ENCODE data around the gene SH3RF3. TPM values are rescaled to one million over a fixed set of nuclear protein-coding genes. Genes with fewer than 3 reads are reported as not detected.
A peak's percentile ranks its signal among the peaks of the same experiment; 100 is the strongest.

The SH3RF3 gene
- total RNA-seq, 2 donors from 2014 or later: 1.0 to 1.7 TPM

DNA sequence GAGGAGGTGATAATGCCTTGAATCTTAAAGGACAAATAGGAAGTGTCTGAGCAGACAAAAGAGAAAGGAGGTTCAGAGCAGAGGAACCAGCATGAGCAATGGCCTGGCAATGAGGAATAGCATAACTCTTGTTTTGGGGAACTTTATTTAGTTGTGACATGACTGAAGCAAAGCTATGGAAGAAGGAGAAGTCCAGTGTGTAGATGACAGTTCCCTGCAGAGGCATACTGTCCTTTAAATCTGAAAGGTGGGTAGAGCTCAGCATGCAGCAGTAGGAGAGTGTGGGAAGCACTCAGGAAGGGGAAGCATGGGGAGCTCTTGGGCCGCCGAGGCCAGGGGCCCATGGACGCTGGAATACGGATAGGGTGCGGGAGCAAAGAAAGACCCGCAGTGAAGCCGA, 311.0 kb downstream of the SH3RF3 start:
- H3K27ac Mint-ChIP-seq: no peak overlapping the region
- H3K36me3 Mint-ChIP-seq: peaks cover 39 to 44% of the 10 kb centered on the region in 2 donors
- DNase-seq (ENCODE audit: low spot score in 2 of 2): no peak
- peaks cover 34 to 42% of the 10 kb centered on the region in 2 donors for H3K9me3 Mint-ChIP-seq
- ATAC-seq: no peak

DNA sequence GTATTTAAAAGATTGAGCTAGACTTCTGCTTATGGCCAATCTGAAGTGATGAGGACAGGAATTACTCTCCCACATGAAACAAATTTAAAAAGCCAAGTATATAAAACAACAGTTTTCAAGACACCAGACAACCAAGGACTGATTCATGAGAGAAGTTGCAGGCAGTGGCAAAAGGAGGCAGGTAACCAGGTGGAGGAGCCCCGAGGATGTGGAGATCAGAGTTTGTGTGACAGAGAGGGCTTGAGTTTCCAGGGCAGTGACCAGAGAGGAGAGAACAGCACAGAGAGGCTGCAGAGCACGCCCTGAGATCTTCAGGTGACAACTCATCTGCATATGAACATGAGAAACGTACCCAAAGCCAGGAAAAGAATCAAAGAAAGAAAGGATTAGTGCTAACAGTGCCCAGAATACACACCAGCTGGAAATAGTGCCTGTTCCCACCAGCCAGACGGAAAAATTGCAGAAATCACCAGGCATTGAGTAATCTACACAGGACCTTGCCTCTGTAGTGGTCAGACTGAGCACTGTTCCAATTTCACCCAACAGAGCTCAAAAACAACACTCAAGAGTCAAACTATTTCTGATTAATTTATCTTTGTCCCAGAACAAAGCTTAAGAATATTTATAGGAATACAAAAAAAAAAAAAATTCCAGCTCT, 311.6 kb downstream of the SH3RF3 start:
- H3K27ac Mint-ChIP-seq: no peak overlapping the region
- ATAC-seq (no peak), DNase-seq (ENCODE audit: low spot score in 2 of 2) (no peak)
- peaks cover 39 to 48% of the 10 kb centered on the region in 2 donors for H3K36me3 Mint-ChIP-seq
- peaks cover 35 to 46% of the 10 kb centered on the region in 2 donors for H3K9me3 Mint-ChIP-seq

DNA sequence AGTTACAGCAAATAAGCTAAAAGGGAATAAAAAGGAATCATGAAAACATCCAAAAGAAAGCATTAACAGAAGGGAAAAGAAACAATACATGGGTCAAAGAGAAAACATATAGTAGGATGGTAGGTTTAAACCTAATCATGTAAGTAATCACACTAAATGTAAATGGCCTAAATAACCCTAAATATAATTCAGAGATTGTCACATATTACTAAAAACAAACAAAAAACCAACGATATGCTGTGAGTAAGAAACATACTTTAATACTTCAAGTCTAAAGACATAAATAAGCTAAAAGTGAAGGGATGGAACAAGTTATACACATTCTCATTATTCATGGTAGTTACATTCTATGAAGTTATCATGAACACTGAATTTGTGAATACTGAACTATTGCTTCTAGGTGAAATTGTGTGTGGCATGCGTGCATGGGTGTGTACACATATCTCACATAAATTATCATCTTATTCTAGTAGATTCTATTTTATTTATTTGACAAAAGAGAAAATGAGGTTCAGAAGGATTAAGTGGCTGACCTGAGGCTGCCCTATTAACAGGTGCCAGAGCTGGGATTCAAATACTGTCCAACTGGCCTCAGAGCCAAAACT, 313.8 kb downstream of the SH3RF3 start:
- Mint-ChIP-seq H3K9me3 (peaks cover 35 to 46% of the 10 kb centered on the region in 2 donors), H3K36me3 (peaks cover 39 to 48% of the 10 kb centered on the region in 2 donors), H3K27ac (no peak overlapping the region)
- ATAC-seq: no peak
- no peak for DNase-seq (ENCODE audit: low spot score in 2 of 2)

DNA sequence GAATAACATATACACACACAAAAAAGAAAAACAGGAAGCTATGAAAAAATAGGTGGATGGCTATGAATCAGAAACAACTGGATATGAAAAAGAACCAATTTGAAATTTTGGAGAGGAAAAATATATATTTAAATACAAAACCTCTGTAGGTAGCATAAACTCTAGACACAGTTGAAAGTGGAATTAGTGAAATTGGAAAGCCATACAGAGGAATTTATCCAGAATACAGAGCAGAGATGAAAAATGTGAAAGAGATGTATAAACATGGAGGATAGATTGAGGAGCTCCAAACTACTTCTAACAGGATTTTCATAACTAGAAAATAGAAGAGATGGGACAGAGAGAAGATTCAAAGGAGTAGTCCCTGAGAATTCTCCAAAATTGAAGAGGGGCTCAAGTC, 315.9 kb downstream of the SH3RF3 start:
- ATAC-seq: no peak
- no peak for DNase-seq (ENCODE audit: low spot score in 2 of 2)
- H3K27ac Mint-ChIP-seq: no peak overlapping the region
- H3K36me3 Mint-ChIP-seq: peaks cover 25 to 37% of the 10 kb centered on the region in 2 donors
- peaks cover 27 to 42% of the 10 kb centered on the region in 2 donors for H3K9me3 Mint-ChIP-seq

DNA sequence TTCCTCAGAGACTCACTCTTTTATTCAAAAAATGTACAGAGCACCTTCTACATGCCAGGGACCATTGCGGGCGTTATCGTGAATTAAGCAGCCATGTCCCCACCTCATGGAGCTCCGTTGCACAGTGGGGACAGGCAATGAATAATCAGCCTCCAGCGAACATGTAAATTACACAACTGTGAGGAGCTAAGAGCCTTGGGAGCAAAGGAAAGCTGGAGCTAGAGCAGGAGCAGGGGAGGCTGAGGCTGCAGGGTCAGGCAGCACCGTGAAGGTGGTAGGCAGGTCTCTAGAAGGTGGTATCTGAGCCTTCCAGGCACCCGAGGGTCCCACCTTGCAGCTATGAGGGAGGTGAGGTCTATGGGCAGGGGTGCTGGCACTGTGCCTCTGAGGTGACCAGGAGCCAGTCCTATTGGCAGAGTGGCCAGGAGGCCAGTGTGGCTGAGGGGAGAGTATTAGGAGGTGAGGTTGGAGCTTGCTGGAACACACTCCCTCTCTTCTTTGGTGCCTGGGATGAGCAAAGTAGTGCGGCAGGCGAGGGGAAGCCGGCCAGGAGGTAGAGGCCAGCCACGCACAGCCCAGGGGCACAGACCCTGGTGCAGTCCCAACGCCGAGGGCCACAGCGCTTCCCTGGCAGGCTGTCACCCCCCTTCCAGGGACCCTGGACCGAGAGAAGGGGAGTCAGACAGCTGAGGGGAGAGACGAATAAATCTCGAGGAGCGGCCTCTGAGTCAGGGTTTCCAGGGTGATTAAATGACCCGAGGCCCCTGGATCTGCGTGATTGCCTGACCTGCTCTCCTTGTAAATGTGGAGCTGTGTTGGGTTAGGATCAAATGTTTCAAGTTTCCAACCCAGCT, 317.5 kb downstream of the SH3RF3 start:
- peaks cover 13 to 28% of the 10 kb centered on the region in 2 donors for H3K9me3 Mint-ChIP-seq
- ATAC-seq (no peak), DNase-seq (ENCODE audit: low spot score in 2 of 2) (no peak)
- peaks cover 9 to 21% of the 10 kb centered on the region in 2 donors for H3K36me3 Mint-ChIP-seq
- peak overlapping the region in 1 of 2 donors; percentile 40 for H3K27ac Mint-ChIP-seq

DNA sequence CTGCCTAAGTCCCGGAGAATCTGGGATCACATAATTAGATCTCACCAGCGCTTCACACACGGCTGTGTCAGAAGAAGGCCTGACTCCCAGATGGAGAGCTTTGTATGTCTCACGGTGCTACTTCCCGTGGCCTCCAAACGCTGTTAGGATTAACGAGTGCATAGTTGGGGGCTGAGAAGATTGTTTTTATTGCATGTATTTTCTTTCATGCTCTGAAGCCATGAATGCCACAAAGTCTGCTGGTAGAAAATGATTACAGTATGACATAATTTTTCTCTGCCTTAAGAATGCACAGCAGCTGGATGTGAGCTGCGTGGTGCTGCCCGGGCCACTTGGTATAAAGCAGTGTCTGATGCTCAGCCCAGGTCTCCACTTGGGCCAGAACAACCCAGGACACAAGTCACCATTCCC, 318.3 kb downstream of the SH3RF3 start:
- DNase-seq (ENCODE audit: low spot score in 2 of 2): no peak

DNA sequence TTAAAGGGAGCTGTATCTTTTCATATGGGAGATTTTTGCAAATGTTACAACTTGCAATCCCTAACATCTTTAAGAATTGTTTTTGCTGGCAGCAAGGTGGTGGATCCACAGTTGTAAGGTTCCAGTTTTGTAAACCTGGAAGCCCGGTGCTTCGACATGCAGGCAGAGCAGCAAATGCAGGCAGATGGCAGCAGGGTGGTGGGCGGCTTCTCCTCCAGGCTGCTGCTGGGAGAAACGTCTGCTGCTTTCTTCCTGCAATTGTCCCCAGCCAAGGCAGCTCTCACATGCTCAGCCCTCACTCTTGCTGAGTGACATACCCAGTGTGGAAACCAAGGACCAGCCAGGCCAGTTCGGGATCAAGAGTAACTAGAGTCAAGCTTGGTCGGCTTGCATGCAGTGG, 318.8 kb downstream of the SH3RF3 start:
- Mint-ChIP-seq H3K9me3 (peaks cover 7 to 19% of the 10 kb centered on the region in 2 donors), H3K27ac (no peak overlapping the region), H3K36me3 (peaks cover 7 to 18% of the 10 kb centered on the region in 2 donors)
- ATAC-seq: no peak
- DNase-seq (ENCODE audit: low spot score in 2 of 2): no peak

More for the DNA sequence above, 318.3 kb downstream of the SH3RF3 start:
- Mint-ChIP-seq H3K27ac (no peak overlapping the region), H3K9me3 (peaks cover 11 to 24% of the 10 kb centered on the region in 2 donors), H3K36me3 (peaks cover 7 to 18% of the 10 kb centered on the region in 2 donors)
- ATAC-seq: no peak

DNA sequence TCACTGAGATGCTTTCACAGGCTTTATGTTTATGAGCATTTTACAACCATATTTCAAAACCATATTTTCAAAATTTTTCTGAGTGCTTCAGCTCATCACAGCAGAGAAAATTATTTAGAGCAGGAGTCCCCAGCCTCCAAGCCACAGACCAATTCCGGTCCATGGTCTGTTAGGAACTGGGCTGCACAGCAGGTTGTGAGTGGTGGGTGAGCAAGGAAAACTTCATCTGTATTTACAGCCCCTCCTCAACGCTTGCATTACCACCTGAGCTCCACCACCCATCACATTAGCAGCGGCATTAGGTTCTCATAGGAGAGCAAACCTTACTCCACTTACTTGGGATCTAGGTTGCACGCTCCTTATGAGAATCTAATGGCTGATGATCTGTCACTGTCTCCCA, 319.2 kb downstream of the SH3RF3 start:
- Mint-ChIP-seq H3K36me3 (peaks cover 7 to 18% of the 10 kb centered on the region in 2 donors), H3K27ac (no peak overlapping the region), H3K9me3 (peaks cover 7 to 17% of the 10 kb centered on the region in 2 donors)
- ATAC-seq (no peak), DNase-seq (ENCODE audit: low spot score in 2 of 2) (no peak)

DNA sequence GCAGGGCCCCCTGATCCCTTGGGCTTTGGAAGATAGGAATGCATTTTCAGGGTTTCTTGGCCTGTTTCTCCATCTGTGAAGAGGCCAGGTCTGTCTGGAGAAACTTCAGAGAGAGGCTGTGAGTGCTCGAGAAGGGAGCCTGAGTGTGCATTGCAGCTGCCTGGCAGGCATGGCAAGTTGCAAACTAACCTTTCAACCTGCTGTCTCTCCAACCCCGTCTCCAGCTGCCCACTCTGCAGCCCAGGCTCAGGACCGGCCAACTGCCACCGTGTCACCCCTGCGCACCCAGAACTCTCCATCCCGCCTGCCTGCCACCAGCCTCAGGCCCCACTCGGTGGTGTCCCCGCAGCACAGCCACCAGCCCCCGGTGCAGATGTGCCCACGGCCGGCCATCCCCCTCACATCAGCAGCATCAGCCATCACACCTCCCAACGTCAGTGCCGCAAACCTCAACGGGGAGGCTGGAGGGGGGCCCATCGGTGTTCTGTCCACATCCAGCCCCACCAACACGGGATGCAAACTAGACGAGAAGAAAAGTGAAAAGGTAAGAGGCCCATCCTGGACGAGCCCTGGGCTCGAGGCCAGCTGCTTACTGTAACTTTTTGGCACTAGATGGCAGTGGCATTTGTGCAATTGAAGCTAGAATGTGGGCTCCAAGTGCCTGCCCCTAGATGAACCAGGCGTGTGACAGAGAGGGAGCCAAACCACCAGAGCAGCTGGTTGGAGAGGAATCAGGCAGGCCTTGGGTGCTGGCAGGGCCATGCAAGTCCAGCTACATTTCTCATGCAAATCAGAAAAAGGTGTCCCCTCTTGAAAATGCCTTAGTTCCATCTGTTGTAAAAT, 320.2 kb downstream of the SH3RF3 start:
- no peak for DNase-seq (ENCODE audit: low spot score in 2 of 2)
- H3K27ac Mint-ChIP-seq: no peak overlapping the region
- H3K36me3 Mint-ChIP-seq: peaks cover 7 to 12% of the 10 kb centered on the region in 2 donors
- peaks cover 7 to 11% of the 10 kb centered on the region in 2 donors for H3K9me3 Mint-ChIP-seq
- ATAC-seq: no peak

DNA sequence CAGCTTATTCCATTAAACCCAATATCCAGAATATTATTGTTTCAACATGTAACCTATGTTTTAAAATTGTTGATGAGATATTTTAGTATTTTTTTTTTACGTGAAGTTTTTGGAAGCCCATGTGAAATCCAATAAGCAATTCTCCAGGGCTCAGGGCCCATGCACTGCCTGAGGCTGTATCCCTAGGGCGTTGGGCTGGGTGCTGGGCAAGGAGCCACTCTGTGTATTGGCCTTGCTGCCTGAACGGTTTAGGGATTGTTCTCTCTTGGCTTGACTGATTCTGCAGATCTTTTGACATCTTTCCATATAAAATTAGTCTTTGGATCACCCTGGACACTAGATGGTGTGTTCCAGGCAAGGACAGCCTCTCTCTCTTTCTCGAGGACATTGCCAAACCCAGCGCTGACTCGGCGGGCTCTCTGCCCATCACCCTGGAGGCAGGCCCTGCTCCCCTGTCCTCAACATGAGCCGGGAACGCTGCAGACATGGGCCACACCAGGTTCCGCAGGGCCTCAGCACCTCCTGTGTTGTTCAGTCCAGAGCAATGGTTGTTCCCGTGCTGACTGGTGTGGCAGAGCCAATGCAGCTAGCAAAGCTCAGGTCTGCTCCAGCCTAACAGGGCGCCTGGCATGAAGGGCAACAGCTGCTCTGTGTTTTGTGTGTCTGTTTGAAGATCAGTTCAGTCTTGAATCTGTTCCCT, 321.7 kb downstream of the SH3RF3 start:
- no peak for ATAC-seq
- no peaks in the 10 kb centered on the region for H3K9me3 Mint-ChIP-seq
- peak overlapping the region in 1 of 2 donors; percentile 22 for H3K27ac Mint-ChIP-seq
- peak in 1 of 2 donors; percentile 31 for DNase-seq (ENCODE audit: low spot score in 2 of 2)
- H3K36me3 Mint-ChIP-seq: no peaks in the 10 kb centered on the region

DNA sequence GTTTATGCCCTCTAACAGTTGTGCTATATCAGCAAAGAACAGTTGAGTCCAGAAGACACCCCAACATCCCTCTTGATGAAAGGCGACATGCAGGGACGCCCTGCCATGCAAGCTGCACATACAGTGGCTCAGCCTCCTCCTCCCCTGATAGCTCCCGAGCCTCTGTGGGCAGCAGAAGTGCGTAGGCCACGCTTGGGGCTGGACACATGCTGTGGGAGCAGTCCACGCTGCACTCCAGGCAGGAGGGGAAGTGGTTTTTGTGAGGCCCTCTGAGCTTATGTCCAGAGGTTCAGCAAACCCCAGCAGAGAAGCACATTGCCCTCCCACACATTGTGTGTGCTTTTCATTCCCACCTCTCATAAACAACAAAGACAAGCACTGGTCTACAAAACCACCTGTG, 322.7 kb downstream of the SH3RF3 start:
- DNase-seq (ENCODE audit: low spot score in 2 of 2) (peak in 1 of 2 donors; percentile 34), ATAC-seq (no peak)
- H3K27ac Mint-ChIP-seq: no peak overlapping the region
- H3K9me3 Mint-ChIP-seq: no peaks in the 10 kb centered on the region
- no peaks in the 10 kb centered on the region for H3K36me3 Mint-ChIP-seq

DNA sequence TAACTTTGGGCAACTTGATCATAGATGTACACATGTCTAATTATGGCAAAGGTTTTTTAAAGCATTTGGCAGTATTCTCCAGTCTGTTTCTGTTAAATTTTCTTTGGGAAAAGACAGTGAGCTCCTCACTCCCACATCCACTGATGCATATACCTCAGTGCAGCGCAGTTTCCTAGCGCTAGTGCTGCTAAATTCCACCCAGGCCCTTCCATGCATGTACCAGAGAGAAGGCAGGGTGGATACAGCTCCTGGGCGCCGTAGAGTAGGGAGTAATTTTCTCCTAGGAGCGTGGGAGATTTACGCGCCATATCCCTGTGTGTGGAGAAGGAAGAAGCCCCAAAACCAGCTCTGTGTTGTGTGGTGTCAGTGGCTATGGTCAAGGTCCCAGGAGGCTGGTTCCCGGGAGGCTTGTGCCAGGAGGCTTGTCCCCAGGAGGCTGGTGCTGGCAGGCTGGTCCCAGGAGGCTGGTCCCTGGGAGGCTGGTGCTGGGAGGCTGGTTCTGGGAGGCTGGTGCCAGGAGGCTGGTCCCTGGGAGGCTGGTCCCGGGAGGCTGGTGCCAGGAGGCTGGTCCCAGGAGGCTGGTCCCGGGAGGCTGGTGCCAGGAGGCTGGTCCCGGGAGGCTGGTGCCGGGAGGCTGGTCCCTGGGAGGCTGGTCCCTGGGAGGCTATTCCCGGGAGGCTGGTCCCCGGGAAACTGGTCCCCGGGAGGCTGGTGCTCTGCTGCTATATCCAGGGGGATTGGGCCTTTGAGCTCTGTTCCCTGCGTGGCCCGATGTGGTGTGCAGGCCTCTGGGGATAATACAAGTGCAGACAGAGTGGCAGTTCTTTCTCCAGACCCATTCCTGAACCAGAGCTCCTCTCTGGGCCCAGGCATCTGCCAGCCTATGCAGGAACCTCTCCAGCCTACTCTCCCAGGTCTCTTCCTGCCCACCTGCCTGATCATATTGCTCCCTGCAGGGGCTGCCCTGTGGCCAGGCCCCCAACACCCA, 323.6 kb downstream of the SH3RF3 start:
- Mint-ChIP-seq H3K27ac (no peak overlapping the region), H3K36me3 (no peaks in the 10 kb centered on the region)
- no peak for ATAC-seq

DNA sequence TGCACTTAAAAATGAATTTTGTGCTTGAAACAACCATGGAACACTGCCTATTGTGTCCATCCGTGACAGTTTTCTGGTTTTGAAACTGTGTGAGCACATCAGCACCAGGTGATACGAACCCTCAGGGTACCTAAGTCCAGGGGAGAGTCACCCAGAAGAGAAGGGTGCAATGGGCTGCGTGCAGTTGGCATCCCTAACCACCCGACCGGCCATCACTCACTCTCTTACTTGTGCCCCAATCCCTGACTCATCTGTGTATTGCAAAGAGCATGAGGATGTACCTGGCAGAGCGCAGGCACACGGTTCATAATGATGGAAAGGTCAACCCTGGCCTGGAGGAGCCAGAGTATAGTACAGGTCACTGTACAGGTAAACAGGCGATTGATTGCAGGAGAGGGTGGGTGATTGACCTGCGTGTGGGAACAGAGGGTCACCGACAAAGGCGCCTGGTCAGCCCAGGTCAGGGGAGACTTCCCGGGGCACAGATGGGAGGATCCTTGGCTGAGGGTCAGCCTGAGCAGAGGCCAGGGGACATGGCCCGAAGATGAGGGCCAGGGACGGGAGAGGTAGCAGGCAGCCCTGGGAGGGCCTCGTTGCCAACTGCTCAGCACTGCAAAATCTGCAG, 324.5 kb downstream of the SH3RF3 start:
- Mint-ChIP-seq H3K36me3 (no peaks in the 10 kb centered on the region), H3K27ac (peak overlapping the region in 1 of 2 donors; percentile 44), H3K9me3 (no peaks in the 10 kb centered on the region)
- no peak for ATAC-seq
- peak in 1 of 2 donors; percentile 47 for DNase-seq (ENCODE audit: low spot score in 2 of 2)

More for the DNA sequence above, 323.6 kb downstream of the SH3RF3 start:
- DNase-seq (ENCODE audit: low spot score in 2 of 2): peak in 1 of 2 donors; percentile 38
- no peaks in the 10 kb centered on the region for H3K9me3 Mint-ChIP-seq

DNA sequence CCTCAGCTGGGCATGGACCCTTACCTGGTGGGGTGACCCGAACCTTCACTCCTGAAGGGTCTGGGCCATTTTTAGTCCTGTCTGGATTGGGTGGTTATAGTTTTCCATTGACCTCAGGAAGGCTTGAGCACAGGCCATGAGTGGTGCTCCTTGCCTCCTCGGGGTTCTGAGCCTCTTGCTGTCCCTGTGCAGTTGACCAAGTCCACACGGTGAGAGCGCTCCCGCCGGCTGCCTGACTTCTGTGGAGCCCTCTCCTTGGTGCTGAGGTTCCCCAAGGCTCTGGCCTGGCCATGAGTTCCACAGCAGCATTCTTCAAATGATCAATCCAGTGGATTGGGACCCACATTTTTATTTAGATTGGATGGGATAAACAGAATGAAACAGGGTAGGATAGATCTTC, 325.3 kb downstream of the SH3RF3 start:
- DNase-seq (ENCODE audit: low spot score in 2 of 2) (peak in 1 of 2 donors; percentile 35), ATAC-seq (peak; percentile 11 to 35)
- Mint-ChIP-seq H3K9me3 (no peaks in the 10 kb centered on the region), H3K36me3 (no peaks in the 10 kb centered on the region), H3K27ac (peak overlapping the region; percentile 61 to 70)
